Measurements from ENCODE around the gene LRRC74B.
"Not testable (repeated sequence)": the region's sequence is repeated elsewhere in the genome, so short reads cannot be mapped to it uniquely, and the experiment has no call there.

The LRRC74B gene

GRCh38 chr22:21045585-21046294 lies at the start of gene LRRC74B:
Gene LRRC74B (plus strand): TSS chr22:21045946. CDS start chr22:21045987, 41 bp downstream.
- DNase-seq (ENCODE audit: low spot score): peak; percentile 99

GRCh38 chr22:20996031-20996410 lies 49.7 kb upstream of the LRRC74B start:
- no peak for DNase-seq (ENCODE audit: low spot score)

DNA sequence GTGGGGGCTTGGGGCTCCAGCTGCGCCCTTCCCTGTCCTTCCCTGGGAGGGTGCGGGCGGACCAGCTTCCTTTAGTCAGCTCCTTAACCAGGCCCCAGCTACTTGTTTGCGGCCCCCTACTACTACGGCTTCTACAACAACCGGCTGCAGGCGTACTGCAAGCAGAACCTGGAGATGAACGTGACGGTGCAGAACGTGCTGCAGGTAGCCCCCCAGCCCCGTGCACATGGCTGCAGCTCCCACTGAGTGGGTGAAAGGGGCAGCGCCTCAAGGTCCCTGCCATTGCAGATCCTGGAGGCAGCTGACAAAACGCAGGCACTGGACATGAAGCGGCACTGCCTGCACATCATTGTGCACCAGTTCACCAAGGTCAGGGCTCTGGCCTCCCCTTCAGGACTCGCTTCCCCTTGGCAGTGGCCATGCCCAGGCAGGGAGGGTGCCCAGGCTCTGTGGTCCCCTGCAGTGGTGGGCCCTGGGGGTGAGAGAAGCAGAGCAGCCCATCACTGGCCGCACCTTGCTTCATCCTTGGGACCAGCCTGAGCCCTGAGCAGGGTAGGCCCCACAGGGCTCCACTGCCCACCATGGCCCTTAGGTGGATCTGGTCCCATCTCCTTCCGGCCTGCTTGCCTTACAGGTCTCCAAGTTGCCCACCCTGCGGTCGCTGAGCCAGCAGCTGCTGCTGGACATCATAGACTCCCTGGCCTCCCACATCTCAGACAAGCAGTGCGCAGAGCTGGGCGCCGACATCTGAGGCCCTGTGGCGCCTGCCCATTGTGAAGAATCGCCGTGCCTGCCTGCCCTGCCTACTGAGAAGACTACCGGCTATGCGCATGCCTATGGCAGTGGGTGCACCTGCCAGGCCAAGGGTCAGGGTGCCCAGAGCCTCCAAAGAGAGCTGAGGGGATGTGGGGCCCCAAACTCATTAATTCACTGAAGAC lies 48.9 kb upstream of the LRRC74B start:
- DNase-seq (ENCODE audit: low spot score): no peak

- DNase-seq (ENCODE audit: low spot score): no peak
Measured at GRCh38 chr22:20997536-20998257, 48.0 kb upstream of the LRRC74B start.

GRCh38 chr22:20998411-20999336 lies 47.1 kb upstream of the LRRC74B start:
- DNase-seq (ENCODE audit: low spot score): no peak

DNA sequence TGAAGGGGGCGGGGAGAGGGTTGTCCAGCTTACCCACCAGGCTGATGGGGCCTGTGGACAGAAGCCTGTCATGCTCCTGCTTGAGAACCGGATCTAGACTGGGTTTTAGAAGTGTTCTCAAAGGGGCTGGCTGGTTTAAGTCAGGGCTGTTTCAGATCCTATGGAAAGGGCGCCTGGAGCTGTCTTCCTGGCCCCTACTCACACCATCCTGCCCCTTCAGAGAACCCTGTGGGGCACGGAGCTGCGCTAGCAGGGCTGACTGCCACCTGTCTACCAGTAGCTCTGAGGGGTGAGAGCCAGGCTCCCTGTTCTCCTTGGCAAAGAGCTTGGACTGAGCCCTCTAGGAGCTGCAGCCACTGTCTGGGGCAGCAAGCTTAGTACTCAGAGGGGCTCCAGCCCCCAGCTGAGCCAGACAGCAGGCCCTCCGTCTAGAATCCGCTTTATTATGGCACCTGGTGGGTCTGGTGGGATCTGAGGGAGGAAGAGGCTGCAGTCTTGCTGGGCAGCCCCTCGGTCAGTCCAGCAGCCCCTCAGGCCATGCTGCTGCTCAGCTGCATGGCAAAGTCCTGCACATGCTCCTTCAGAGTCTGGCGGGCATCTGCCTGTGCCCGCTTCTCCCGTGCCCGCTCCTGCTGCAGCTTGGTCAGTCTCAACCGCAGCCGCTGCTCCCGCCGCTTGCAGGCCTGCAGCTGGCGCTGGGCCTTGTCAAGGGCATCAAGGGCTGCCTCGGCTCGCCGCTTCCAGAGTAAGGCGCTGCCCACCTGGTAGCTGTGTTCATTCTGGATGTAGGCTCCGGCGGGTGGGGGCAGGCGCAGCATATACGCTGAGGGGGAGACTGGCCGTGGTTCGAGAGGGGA lies 46.2 kb upstream of the LRRC74B start:
- no peak for DNase-seq (ENCODE audit: low spot score)

GRCh38 chr22:21000207-21000986 lies 45.3 kb upstream of the LRRC74B start:
- no peak for DNase-seq (ENCODE audit: low spot score)

DNA sequence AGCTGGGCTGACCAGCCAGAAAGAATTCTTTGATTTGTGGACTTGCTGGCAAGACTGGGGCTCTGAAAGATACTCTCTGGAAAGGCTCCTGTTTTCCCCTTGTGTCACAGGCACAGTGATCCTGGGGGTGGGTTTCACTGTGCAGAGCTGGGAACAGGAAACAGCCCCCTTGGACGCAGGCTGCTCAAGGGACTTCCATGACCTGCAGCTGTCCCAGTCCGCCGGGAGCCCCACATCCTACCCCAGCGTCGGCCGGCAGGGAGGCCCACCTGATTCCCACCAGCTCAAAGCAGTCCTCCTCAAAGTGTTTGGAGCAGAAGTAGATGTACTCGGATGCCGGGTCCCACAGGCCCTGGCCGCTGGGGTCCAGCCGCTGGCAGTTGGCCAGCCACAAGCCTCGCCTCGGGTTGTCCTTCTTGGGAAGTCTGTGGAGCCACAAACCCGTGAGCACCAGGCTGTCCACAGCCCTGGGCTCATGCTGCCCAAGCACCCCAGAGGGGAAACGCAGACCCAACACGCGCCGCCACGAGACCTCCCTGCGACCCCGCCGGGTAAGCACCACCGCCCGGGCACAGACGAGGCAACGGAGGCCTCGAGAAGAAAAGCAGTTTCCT lies 44.7 kb upstream of the LRRC74B start:
- no peak for DNase-seq (ENCODE audit: low spot score)

- DNase-seq (ENCODE audit: low spot score): peak; percentile 97
Measured at GRCh38 chr22:21001601-21002325, 44.0 kb upstream of the LRRC74B start, which contains the start of gene THAP7. Gene THAP7 (minus strand): TSS chr22:21002118. CDS start chr22:21001911, 207 bp downstream.

- no peak for DNase-seq (ENCODE audit: low spot score)
Measured at GRCh38 chr22:21003782-21004181, 42.0 kb upstream of the LRRC74B start.

DNA sequence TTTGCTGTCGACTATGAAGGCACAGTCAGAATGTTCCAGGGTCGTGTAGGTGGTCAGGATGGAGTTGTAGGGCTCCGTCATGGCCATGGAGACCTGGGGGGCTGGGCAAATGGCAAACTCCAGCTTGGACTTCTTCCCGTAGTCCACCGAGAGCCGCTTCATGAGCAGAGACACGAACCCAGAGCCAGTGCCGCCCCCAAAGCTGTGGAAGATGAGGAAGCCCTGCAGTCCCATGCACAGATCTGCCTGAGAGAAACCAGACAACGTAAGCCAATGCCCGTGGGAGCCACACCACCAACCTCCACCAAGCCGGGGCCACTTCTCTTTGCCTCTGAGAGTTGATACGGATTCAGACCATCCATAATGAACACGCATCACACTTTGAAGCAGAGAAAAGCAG lies 36.5 kb upstream of the LRRC74B start:
- not testable (repeated sequence) for DNase-seq (ENCODE audit: low spot score)

- peak; percentile 58 for DNase-seq (ENCODE audit: low spot score)
Measured at GRCh38 chr22:21009638-21010425, 35.9 kb upstream of the LRRC74B start.

- no peak for DNase-seq (ENCODE audit: low spot score)
Measured at GRCh38 chr22:21010426-21011113, 35.2 kb upstream of the LRRC74B start.

- no peak for DNase-seq (ENCODE audit: low spot score)
Measured at GRCh38 chr22:21012446-21013407, 33.0 kb upstream of the LRRC74B start.

GRCh38 chr22:21013657-21014201 lies 32.0 kb upstream of the LRRC74B start:
- DNase-seq (ENCODE audit: low spot score): no peak
